ENCODE measurements around the gene CDH16. TPM values are rescaled to one million over a fixed set of nuclear protein-coding genes. Genes with fewer than 3 reads are reported as not detected.
"Not testable (repeated sequence)": the region's sequence is repeated elsewhere in the genome, so short reads cannot be mapped to it uniquely, and the experiment has no call there.

Gene CDH16
- total and polyA plus RNA-seq, 2 of the 13 experiments (the other 11 are each of a cell fraction or from before 2014, with no cell fraction given): 2.7 to 3.9 TPM

- peak; percentile 11; the same call in 1 of the 2 replicates for TF ChIP-seq HNF1A (IDR thresholded peaks at IDR 0.05; ENCODE audit: low read depth)
- TF ChIP-seq HNF1A (CRISPR knock-in tag; IDR thresholded peaks at IDR 0.05; ENCODE audit: borderline replicate concordance): not testable (repeated sequence)
- peak; percentile 15; the same call in 1 of the 2 replicates for TF ChIP-seq ARNTL (CRISPR knock-in tag; IDR thresholded peaks at IDR 0.05)
- TF ChIP-seq YEATS4 (CRISPR knock-in tag; IDR thresholded peaks at IDR 0.05; ENCODE audit: borderline replicate concordance): peak; percentile 44; the same call in 1 of the 2 replicates
- peak; percentile 49 for TF ChIP-seq MIXL1 (CRISPR knock-in tag; IDR thresholded peaks at IDR 0.05)
- peak; percentile 36; the same call in 1 of the 2 replicates for TF ChIP-seq PHF21A (CRISPR knock-in tag; IDR thresholded peaks at IDR 0.05)
- peak; percentile 40; the same call in 1 of the 2 replicates for TF ChIP-seq SPEN (CRISPR knock-in tag; IDR thresholded peaks at IDR 0.05; ENCODE audit: low read depth)
- TF ChIP-seq DRAP1 (CRISPR knock-in tag; IDR thresholded peaks at IDR 0.05): 0 out of 2 replicates have a peak, but pooled peaks have one; percentile 30
- peak; percentile 69 for TF ChIP-seq ZFX (CRISPR knock-in tag; IDR thresholded peaks at IDR 0.05; ENCODE audit: low read depth)
- TF ChIP-seq RXRB (CRISPR knock-in tag; IDR thresholded peaks at IDR 0.05; ENCODE audit: borderline replicate concordance): peak; percentile 72
- TF ChIP-seq HNF1B (CRISPR knock-in tag; IDR thresholded peaks at IDR 0.05): peak; percentile 88; the same call in 1 of the 2 replicates
- peak; percentile 62 for TF ChIP-seq PPARG (CRISPR knock-in tag; conservative IDR thresholded peaks at IDR 0.05)
- 0 out of 2 replicates have a peak, but pooled peaks have one; percentile 15 for TF ChIP-seq KAT8 (CRISPR knock-in tag; IDR thresholded peaks at IDR 0.05)
- 0 out of 2 replicates have a peak, but pooled peaks have one; percentile 5 for TF ChIP-seq FOXP4 (CRISPR knock-in tag; IDR thresholded peaks at IDR 0.05)
- peak; percentile 63; the same call in 1 of the 2 replicates for TF ChIP-seq BRCA1 (CRISPR knock-in tag; IDR thresholded peaks at IDR 0.05)
- TF ChIP-seq HBP1 (CRISPR knock-in tag; IDR thresholded peaks at IDR 0.05; ENCODE audit: low read depth): 0 out of 2 replicates have a peak, but pooled peaks have one; percentile 53
- peak; percentile 57; the same call in 1 of the 2 replicates for TF ChIP-seq ZNF274 (CRISPR knock-in tag; IDR thresholded peaks at IDR 0.05)
- TF ChIP-seq ZNF605 (CRISPR knock-in tag; IDR thresholded peaks at IDR 0.05): peak; percentile 34; the same call in 1 of the 2 replicates
- peak; percentile 39; the same call in 1 of the 2 replicates for TF ChIP-seq TBX2 (CRISPR knock-in tag; IDR thresholded peaks at IDR 0.05; ENCODE audit: borderline replicate concordance)
Measured at GRCh38 chr16:66955363-66956153, 36.9 kb upstream of the CDH16 start (continued).

All from HepG2 (cell line).